Measurements from ENCODE around the gene ARF3.

The ARF3 gene

DNA sequence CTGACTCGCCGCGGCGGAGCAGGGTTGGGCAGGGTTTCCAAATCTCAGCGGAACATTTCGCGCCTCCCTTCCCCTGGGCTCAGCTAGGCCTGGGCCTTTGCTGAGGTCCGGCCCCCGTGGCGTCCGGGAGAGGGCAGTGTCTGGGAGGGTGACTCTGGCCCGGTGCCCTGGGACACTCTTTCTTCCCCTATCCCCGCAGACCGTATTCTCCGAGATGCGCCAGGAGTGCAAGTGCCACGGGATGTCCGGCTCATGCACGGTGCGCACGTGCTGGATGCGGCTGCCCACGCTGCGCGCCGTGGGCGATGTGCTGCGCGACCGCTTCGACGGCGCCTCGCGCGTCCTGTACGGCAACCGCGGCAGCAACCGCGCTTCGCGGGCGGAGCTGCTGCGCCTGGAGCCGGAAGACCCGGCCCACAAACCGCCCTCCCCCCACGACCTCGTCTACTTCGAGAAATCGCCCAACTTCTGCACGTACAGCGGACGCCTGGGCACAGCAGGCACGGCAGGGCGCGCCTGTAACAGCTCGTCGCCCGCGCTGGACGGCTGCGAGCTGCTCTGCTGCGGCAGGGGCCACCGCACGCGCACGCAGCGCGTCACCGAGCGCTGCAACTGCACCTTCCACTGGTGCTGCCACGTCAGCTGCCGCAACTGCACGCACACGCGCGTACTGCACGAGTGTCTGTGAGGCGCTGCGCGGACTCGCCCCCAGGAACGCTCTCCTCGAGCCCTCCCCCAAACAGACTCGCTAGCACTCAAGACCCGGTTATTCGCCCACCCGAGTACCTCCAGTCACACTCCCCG is 23.9 kb upstream of the ARF3 start:
- no peak for DNase-seq

DNA sequence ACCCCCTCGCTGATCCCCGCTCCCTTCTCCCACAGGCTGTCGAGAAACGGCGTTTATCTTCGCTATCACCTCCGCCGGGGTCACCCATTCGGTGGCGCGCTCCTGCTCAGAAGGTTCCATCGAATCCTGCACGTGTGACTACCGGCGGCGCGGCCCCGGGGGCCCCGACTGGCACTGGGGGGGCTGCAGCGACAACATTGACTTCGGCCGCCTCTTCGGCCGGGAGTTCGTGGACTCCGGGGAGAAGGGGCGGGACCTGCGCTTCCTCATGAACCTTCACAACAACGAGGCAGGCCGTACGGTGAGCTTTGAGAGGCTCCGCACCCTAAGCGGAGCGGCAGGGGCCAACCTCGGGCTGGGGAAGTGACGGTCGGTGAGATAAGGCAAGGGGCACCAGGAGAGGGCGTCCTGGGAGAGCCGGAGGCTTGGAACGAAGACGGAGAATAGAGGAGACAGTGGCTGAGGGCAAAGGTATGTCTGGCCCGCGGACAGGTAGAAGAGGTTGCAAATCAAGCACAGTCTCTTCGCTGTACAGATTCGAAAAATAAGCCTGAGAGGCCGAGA is 23.2 kb upstream of the ARF3 start:
- DNase-seq = no peak

DNA sequence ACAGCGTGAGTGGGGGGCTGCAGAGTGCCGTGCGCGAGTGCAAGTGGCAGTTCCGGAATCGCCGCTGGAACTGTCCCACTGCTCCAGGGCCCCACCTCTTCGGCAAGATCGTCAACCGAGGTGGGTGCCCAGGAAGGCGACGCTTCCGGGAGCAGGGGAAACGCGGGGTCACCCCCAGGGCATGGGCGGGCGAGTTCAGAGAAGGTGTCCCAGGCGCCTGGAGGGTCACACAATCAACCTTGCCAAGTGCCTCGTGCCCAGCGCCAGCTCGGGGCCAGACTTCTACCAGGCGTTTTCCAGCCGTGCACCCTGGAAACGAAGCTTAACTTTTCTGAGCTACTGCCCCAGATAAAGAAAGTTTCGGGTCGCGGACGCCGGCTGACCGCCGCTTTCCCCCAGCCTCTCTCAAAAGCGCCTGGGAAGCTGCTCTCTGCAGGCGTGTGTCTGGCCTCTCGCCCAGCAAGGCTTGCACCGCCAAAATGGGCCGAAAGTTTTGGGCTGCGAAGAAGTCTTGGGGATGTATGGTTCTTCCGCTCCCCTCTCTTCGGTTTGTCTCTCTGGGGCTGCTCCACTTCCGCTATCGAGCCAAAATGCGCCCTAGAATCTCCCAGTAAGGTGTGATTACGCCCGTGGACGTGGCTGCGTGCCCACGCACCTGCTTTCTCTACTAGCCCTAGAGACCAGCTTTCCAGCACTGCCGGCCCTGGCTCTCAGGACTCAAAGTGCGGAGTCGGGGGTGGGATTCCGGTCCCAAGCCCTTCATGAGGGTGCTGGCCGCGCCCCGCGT is 22.5 kb upstream of the ARF3 start:
- DNase-seq = no peak

DNA sequence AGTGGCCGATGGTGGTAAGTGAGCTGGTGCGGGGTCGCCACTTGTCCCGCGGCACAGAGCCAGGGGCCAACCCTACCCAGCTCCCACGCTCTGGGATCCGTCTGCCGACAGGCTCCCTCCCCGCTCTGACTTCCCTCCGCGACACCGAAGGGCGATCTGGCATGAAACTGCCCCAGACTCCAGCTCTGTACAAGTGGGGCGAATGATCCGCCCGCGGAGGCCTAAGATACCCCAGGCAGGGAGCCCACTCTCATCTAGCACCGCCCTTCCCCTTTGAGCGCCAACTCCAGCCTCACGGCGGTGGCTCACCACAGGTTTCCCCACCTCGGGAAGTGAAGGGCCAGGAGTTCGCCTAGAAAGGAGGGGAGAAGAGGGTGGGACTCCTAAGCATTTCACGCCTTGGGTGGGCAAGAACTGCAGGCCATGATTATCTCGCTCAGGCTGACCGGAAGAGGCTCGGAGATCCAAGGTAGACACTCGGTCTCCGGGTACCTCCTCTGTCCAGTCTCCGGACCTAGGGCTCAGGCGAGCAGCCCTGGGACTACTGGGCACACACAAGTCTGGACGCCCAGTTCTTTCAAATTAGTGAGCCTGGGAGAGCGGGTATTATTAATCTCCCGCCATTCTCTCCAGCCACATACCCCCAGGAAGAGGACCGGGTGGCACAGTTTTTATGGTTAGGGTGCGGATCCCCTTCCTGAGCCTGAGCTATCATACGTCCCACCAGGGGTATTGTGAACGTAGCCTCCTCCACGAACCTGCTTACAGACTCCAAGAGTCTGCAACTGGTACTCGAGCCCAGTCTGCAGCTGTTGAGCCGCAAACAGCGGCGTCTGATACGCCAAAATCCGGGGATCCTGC is 21.7 kb upstream of the ARF3 start:
- no peak for DNase-seq

DNA sequence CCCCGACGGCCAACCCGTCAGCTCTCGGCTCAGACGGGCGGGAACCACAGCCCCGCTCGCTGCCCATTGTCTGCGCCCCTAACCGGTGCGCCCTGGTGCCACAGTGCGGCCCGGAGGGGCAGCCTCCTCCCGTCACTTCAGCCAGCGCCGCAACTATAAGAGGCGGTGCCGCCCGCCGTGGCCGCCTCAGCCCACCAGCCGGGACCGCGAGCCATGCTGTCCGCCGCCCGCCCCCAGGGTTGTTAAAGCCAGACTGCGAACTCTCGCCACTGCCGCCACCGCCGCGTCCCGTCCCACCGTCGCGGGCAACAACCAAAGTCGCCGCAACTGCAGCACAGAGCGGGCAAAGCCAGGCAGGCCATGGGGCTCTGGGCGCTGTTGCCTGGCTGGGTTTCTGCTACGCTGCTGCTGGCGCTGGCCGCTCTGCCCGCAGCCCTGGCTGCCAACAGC is 21.0 kb upstream of the ARF3 start, which contains the start of gene WNT1:
WNT1 (plus strand) TSS at position 32 of the 450 bp plus-strand sequence; CDS start at position 361, 329 bp downstream.
- DNase-seq = no peak

DNA sequence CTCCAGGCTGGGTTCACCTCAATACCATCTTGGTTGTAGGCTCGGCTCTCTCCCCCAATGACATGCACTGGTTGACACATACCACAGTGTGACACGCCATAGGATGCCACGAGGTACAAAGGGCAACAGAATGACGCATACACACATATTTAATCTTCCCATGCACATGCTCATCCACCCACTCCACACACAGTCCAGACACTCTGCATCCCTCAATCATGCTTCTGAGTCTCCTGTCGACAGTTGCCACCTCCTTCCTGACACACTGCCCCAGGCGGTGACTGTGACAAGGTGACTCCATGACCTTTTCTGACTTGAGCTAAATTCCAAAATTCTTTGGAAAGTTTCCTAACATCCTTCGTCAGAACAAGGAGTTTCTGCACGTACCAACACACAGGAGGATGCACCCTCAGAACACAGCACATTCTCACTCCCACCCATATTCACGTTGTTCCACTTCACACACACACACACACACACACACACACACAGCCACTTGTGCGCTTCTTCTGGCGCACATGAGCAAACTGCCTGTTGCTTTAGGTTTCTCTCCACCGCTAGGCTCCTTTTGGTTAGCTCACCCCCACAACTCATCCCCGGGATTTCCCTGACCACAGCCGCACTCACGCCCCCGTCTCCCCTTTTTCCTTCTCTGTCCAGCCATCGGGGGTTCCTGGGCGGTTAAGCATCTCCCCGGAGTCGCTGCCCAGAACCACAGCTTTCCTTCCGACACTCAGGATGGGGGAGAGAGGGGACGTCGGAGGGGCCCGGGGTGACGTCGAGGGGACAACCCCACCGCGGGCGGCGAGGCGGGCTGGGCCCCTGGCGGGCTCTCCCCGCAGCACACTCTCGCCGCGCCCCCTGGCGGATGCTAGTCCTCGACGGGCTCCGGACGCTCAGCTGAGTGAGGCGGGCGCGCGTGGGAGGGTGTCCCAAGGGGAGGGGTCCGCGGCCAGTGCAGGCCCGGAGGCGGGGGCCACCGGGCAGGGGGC is 20.3 kb upstream of the ARF3 start:
- DNase-seq = no peak

DNA sequence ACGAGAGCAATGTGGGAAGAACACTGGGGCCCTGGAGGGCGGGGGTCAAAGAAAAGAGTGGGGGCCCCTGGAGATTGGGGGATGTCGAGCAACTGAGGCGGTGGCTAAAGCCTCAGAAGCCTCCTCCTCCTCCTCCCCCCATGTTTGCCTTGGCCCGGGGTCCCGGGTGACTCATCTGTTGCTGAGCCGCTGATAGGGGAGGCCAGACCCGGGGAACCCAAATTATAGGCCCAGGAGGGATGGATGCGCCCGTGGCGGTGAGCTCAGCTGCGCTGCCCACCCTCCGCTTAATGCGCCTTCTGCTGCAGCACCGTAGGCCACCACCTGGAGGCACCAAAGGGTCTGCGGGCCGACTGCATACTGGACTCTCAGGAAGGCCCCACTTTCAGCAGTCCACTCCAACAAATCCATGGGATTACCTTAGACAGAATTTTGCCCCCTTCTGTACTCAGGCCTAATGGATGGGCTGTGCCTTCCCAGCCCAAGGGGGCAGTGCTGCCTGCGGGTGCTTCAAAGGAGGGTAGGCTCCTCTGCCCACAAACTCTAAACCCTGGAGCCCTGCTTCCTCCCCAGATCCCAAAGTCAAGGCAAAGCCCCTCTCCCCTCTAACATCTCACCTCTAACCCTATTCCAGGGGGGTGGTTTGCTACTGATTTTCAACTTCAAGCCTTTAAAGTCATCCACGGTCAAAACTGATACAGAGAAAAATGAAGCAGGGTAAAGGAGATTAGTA is 16.8 kb upstream of the ARF3 start:
- DNase-seq = no peak

DNA sequence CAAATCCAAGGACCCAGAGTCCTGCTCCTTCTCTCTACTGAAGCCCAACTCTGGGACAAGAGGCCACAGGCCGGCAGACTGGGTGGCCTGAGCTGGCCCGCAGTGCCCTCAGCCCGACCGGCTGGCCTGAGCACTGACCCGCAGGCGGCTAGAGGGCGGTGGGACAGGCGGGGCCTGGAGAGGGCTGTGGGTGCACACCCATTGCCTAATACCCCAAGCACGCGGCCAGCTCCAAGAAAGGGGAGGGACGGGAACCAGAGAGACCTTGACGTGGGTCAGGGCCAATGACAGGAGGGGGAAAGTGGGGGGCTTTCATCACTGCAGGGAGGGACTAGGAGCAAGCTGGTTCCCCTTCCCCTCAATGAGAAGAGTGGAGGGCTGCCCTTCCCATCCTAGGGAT is 16.2 kb upstream of the ARF3 start:
- no peak for DNase-seq

DNA sequence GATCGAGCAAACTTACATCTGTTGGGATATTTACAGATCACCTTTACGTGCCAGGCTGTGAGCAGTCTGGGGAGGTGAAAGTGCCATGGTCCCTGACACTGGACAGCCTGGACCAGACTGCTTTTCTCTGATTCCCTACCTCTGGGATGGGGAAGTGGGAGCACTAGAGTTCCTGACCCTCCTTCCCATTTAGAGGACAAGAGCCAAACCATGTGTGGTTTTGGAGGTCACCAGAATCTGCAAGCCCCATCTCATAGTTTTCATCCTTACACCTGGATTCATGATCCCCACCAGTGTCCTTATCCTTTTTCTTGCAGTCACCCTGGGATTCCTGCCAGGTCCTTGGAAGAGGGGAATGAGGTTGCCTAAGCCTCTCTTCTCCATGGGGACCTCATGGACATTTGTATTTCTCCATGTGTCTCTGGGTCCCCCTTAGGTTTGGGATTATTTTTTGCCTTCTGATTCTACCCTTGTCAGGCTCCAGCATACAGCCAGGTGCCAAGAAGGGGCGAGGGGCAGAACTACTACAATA is 15.7 kb upstream of the ARF3 start:
- DNase-seq = no peak

DNA sequence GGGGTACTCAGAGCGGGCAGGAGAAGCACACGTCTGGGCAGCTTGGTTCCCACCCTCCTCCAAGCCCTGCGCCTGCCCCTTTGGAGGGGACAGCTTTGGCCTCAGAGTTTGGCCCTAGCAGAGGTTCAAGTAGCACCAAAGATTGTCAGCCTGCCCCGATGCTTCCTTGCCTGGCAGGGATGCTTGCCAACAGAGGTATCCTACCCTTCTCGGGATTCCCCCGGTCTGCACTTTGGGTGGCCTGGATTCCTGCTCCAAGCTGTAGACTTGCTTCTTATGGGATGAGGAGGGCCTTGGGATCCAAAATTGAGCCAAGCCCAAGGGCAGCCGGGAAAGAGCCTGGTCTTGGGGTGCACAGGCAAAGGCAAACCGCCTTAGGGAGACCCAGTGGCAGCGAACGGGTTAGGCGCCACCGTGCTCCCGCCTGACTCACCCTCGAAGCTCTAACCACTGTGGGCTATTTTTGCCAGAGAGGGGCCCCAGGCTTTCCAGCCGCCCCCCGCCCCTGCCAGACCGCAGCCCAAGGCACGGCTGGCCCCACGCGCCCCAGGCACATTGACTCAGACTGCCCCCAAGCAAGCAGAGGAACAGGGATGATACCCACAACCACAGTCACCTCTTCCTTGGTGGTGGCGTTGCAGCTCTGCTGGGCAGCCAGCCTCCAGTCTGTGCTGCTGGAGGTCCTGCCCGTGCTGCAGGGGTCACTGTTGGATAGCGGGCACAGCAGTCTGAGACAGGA is 15.1 kb upstream of the ARF3 start:
- DNase-seq = no peak

DNA sequence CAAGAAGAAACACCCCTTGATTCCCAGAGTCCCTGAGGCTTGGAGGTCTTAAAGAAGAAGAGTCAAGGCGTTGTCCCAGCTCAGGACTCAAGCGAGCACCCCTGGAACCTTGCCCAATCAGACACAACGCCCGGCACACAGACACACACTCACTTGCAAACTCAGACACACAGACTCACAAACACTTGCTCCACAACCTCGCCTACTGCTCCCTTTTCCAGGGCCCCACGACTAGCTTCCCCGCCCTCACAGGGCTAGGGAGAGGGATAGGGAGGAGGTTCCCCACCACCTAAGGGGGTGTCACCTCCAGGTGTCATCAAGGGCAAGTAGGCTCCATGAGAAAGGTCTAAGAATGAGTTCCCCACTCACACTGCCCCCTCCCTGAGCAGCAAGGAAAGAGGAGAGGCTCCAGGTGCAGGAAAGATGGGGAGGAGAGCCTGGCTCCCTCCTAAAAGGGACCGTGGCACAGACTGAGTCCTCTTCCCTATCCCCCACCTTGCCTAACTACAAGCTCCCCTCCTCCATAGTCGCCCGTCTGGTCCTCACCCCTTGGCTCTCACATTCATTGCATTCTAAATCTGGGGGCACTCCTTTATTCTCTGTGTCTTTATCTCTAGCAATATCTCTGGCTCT is 13.5 kb upstream of the ARF3 start:
- DNase-seq = no peak

DNA sequence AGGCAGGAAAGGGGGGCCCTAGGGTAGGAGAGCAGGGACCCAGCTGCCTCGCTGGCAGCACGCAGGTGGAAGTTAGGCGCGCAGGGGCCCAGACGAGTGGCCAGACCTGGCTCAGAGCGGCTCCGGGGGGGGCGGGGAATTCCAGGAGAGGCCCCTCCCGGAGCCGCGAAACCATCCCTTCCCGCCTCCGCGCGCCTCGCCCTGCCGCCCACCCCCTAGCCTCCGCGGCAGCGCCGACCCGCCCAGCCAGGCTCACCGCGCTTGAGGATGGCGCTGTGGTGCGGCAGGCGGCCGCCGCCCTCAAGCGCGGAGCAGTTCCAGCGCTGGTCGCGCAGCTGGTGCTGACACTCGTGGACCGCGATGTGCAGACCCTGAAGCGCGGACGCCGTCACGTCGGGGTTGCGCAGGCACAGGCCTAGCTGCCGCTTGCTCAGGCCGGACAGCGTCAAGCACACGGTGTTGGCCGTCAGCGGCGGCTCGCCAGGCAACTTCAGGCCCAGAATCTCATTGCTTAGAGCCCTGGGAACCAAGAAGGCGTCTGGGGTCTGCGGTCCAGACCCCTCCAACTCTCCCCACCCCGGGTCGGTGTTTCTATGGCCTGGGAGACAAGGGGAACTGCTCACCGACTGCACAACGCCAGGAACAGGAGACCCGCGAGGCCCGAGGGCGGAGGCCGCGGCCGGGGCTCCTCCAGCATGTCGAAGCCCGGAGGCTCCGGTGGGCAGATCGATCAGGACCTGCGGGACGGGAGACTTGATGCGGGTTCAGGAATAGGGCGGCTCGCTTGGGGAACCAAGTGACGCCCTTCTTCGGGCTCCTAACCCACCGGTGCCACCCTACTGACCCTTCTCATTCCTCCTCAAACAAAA is 12.8 kb upstream of the ARF3 start:
- DNase-seq = no peak

DNA sequence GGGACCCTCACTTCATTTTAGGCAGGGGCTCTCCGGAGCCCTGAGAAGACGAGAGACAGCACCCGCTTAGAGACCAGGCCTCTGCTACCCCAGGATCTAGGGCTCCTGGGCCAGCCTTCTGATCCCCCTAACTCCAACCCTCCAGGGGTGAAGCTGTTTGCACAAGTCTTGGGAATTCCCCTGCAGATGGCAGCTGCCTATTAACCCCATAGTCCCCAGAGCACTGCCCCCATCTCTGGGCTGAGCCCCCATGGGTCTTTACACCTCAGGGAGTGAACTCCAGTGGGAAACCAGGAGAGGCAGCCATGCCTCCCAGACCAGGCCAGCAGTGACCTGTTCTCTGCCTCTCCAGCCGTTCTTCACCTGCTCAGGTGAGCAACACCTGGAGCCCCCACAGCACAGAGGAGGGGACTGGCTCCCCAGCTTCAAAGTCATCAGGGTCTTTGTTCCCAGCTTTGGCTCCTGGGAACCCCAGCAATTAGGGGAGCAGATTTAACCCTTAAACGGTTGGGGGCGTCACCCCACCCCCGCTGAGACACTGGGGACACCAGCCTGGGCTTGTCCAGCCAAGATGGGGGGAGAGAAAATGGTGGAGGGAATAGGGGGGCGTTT is 12.0 kb upstream of the ARF3 start:
- DNase-seq = no peak

DNA sequence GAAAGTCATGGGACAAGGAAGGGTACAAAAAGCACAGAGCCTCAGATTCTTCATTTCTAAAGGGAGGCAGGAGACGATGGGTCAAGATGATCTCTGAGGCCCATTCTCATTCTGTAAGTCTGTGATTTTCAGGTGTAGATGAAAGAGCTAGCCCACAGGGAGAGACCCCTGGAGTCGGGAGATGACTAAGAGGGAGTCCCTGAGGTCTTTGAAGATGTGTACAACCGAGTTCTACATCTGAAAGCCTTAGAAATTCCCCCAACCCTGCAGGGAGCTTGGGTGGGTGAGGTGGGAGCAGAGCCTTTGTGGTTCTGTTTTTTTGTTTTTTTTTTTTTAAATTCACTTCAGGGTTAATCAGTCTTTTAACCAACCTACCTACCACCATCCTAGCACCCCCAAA is 11.2 kb upstream of the ARF3 start:
- DNase-seq = no peak

DNA sequence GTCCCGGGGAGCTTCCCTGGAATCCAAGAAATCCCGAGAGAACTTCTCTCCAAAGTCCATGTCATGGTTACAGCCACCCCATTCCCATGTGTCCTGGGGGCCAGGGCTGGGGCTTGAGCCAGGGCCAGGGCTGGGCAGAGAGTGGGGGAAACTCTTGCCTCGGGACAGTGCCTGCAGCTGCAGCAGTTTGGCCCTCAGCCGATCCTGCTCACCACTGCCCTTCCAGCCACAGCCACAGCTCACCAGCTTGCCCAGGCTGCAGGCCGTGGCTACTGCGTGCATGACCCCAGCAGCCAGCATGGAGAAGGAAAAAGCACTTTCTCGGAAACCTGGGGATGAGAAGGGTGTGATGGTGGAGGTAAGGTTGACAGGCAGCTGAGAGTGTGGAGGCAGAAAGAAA is 10.7 kb upstream of the ARF3 start:
- DNase-seq = no peak

DNA sequence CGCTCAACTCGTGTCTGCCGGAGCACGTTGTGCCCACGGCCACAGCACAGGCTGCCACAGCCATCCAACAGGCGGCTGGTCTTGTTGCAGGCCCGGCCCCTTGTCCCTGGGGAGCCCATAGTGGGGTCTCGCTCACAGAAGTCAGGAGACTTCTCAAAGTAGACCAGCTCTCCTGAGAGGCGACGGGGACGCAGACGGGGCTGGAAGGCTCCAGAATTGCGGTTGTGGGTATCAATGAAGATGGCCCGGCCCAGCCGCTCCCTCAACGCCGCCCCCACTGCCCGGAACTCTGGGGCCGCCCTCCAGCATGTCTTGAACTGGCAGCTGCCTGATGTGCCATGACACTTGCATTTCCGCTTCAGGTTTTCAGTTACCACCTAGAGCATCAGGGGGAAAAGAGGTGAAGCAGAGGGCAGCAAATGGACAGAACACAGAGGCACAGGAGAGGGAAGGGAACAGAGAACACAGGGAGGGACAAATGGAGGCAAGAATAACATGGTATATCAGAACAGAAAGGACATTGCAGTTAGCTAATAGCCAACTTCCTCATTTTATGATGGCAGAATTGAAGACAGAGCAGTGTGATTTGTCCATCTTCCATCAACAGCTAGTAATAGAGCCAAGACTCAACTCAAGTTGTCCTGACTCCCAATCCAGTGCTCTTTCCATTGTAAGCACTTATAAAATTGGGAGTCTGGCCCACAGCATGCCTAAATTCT is 9.0 kb upstream of the ARF3 start:
- DNase-seq = no peak

DNA sequence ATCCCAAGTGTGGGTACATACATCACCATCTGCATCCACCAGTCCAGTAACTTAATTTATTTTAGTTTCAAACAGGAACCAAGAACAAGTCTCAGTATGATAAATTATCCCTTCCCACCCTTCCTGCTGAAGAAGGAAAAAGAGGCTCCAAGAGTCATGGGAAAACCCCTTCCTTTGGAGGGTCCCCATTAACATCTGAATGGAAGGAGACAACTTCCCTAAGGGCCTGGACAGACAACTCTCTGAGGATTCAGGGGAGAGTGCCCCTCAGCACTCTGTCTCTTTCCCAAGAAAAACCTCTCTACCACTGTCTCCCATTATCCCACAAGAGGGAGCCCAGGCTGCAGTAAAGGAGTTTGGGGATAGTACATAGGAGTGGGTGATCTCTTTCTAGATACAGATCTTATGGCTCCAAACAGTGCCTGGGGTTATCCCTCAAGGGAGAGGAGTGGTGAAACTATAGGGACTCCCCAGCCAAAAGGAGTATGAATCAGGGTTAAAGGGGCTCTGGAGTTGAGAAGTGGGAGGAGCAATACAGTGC is 8.1 kb upstream of the ARF3 start:
- DNase-seq = no peak

Data from NCI-H226 (cell line).